ENCODE data around the gene CNTN3.

- TF ChIP-seq POLR2AphosphoS5 (IDR thresholded peaks at IDR 0.05), result no peak
- TF ChIP-seq, protein P1, sequence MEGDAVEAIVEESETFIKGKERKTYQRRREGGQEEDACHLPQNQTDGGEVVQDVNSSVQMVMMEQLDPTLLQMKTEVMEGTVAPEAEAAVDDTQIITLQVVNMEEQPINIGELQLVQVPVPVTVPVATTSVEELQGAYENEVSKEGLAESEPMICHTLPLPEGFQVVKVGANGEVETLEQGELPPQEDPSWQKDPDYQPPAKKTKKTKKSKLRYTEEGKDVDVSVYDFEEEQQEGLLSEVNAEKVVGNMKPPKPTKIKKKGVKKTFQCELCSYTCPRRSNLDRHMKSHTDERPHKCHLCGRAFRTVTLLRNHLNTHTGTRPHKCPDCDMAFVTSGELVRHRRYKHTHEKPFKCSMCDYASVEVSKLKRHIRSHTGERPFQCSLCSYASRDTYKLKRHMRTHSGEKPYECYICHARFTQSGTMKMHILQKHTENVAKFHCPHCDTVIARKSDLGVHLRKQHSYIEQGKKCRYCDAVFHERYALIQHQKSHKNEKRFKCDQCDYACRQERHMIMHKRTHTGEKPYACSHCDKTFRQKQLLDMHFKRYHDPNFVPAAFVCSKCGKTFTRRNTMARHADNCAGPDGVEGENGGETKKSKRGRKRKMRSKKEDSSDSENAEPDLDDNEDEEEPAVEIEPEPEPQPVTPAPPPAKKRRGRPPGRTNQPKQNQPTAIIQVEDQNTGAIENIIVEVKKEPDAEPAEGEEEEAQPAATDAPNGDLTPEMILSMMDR (IDR thresholded peaks at IDR 0.05), result no peak
Observed at GRCh38 chr3:74642876-74643275, 28.4 kb upstream of the CNTN3 start.
